NCI-H748 (cell line): ENCODE measurements around the gene MMGT1.
"Not testable (repeated sequence)": the region's sequence is repeated elsewhere in the genome, so short reads cannot be mapped to it uniquely, and the experiment has no call there.

Source experiments
- DNase-seq: peaks from one replicate; lab custom pipeline; 2025; ENCODE audit not compliant: unreplicated experiment; lab: John Stamatoyannopoulos, UW

Gene MMGT1

GRCh38 chrX:135927897-135928296 lies 45.9 kb downstream of the MMGT1 start:
- no peak for DNase-seq

GRCh38 chrX:135923353-135923752 lies 50.4 kb downstream of the MMGT1 start:
- no peak for DNase-seq

GRCh38 chrX:135920516-135920915 lies 53.3 kb downstream of the MMGT1 start:
- DNase-seq: not testable (repeated sequence)

GRCh38 chrX:135914404-135914803 lies 59.4 kb downstream of the MMGT1 start:
- no peak for DNase-seq
